Liver (tissue), 9 donors: ENCODE results near the gene KIRREL3. TPM values are rescaled to one million over a fixed set of nuclear protein-coding genes. Genes with fewer than 3 reads are reported as not detected.

ENCODE experiments used
- DNase-seq: peaks from one replicate; pipeline ENCODE4 v3.0.0-alpha.2; 2017; ENCODE audit warnings: low spot score
- H3K27ac ChIP-seq, 2 donors: one replicate each; pipeline ENCODE4 v1.7.0; 2013; ENCODE audit warnings: inconsistent platforms in 2 of 2, low read length in 2 of 2, control low read depth in 1 of 2, low read depth in 1 of 2, mild to moderate bottlenecking in 1 of 2
- H3K27me3 ChIP-seq, 4 donors: one replicate each; pipeline versions ENCODE4 v1.6.1 to v1.7.0; 2013; ENCODE audit warnings: low read length in 3 of 4, inconsistent platforms in 1 of 4, mild to moderate bottlenecking in 1 of 4, moderate library complexity in 1 of 4; ENCODE audit not compliant: control insufficient read depth in 4 of 4, insufficient read depth in 4 of 4
- H3K36me3 ChIP-seq, 4 donors: one replicate each; pipeline versions ENCODE4 v1.6.1 to v1.7.0; 2013; ENCODE audit warnings: low read length in 3 of 4, mild to moderate bottlenecking in 3 of 4, low read depth in 1 of 4, moderate library complexity in 1 of 4; ENCODE audit not compliant: control insufficient read depth in 4 of 4, insufficient read depth in 3 of 4
- H3K4me1 ChIP-seq, 4 donors: one replicate each; pipeline versions ENCODE4 v1.6.1 to v1.7.0; 2013; ENCODE audit warnings: low read length in 3 of 4, mild to moderate bottlenecking in 3 of 4, moderate library complexity in 1 of 4; ENCODE audit not compliant: control insufficient read depth in 4 of 4, insufficient read depth in 4 of 4
- H3K4me3 ChIP-seq, 3 donors: one replicate each; pipeline versions ENCODE4 v1.6.1 to v1.7.0; 2013; ENCODE audit warnings: low read length in 3 of 3, control low read depth in 1 of 3, low read depth in 1 of 3, mild to moderate bottlenecking in 1 of 3
- H3K9ac ChIP-seq, 2 donors: one replicate each; pipeline ENCODE4 v1.7.0; 2013; ENCODE audit warnings: low read length in 2 of 2, mild to moderate bottlenecking in 2 of 2, moderate library complexity in 2 of 2, control low read depth in 1 of 2, low read depth in 1 of 2
- H3K9me3 ChIP-seq, 4 donors: one replicate each; pipeline versions ENCODE4 v1.6.1 to v1.7.0; 2013; ENCODE audit warnings: low read length in 3 of 4; ENCODE audit not compliant: control insufficient read depth in 4 of 4
- CTCF ChIP-seq: fragments of 150-350 bp; IDR thresholded peaks from 2 replicates; pipeline ENCODE4 v1.5.1; 2017; ENCODE audit warnings: improper control_type of control experiment, low read depth, low read length; ENCODE audit not compliant: missing input control
- EGR1 ChIP-seq, 2 donors: IDR thresholded peaks; 2 replicates each; pipeline ENCODE4 v1.6.1; 2016 to 2018; ENCODE audit warnings: antibody characterized with exemption in 2 of 2, low read depth in 2 of 2
- FOXA1 ChIP-seq: IDR thresholded peaks from 2 replicates; pipeline ENCODE4 v1.6.1; 2016; ENCODE audit warnings: antibody characterized with exemption
- GABPA ChIP-seq, 2 donors: IDR thresholded peaks in 1 of 2; conservative IDR thresholded peaks in 1 of 2; 2 replicates each; pipeline ENCODE4 v1.6.1; 2016; ENCODE audit warnings: antibody characterized with exemption in 2 of 2, mild to moderate bottlenecking in 1 of 2, moderate library complexity in 1 of 2
- HNF4A ChIP-seq, 2 donors: conservative IDR thresholded peaks; 2 replicates each; pipeline ENCODE4 v1.6.1; 2016; ENCODE audit warnings: antibody characterized with exemption in 2 of 2, mild to moderate bottlenecking in 2 of 2
- HNF4G ChIP-seq: IDR thresholded peaks from 2 replicates; pipeline ENCODE4 v1.6.1; 2016; ENCODE audit warnings: antibody characterized with exemption
- NR2F2 ChIP-seq: IDR thresholded peaks from 2 replicates; pipeline ENCODE4 v1.6.1; 2016; ENCODE audit warnings: antibody characterized with exemption
- RAD21 ChIP-seq, 2 donors: IDR thresholded peaks; 2 replicates each; pipeline ENCODE4 v1.6.1; 2016; ENCODE audit warnings: antibody characterized with exemption in 2 of 2, mild to moderate bottlenecking in 2 of 2
- REST ChIP-seq: IDR thresholded peaks from 2 replicates; pipeline ENCODE4 v1.6.1; 2016; ENCODE audit warnings: antibody characterized with exemption, mild to moderate bottlenecking
- RXRA ChIP-seq, 2 donors: IDR thresholded peaks; 2 replicates each; pipeline ENCODE4 v1.6.1; 2017 to 2018; ENCODE audit warnings: antibody characterized with exemption in 2 of 2, mild to moderate bottlenecking in 1 of 2
- SP1 ChIP-seq: IDR thresholded peaks from 2 replicates; pipeline ENCODE4 v1.6.1; 2018; ENCODE audit warnings: antibody characterized with exemption, mild to moderate bottlenecking
- TAF1 ChIP-seq: conservative IDR thresholded peaks from 2 replicates; pipeline ENCODE4 v1.6.1; 2016; ENCODE audit warnings: antibody characterized with exemption, mild to moderate bottlenecking
- WGBS: extraction: QIAGEN DNeasy Blood & Tissue Kit; methylation state at CpG from one replicate; pipeline ENCODE4 v1.1.7; 2013; 5-methylcytosine and 5-hydroxymethylcytosine counted together
- polyA plus RNA-seq, 2 donors: library from polyadenylated mRNA; stranded (reverse) in 1 of 2; unstranded in 1 of 2; fragments of 200-250 nt in 1 of 2; fragments of >200 nt in 1 of 2; fragmentation: Nextera tagmentation in 1 of 2; extraction: Ambion mirVana in 1 of 2; gene quantifications; one replicate each; pipeline versions ENCODE4 v1.2.1 to v1.2.3, GENCODE V29; 2013 to 2015
- total RNA-seq, 2 donors: library from RNA; depleted of rRNA; stranded (reverse); fragments of >200 nt; gene quantifications; one replicate each; pipeline ENCODE4 v1.2.3, GENCODE V29; 2014
- TF ChIP-seq, protein P1 (sequence below): IDR thresholded peaks from 2 replicates; pipeline ENCODE4 v1.6.1; 2016; ENCODE audit warnings: antibody characterized with exemption
- TF ChIP-seq, protein P2 (sequence below): IDR thresholded peaks from 2 replicates; pipeline ENCODE4 v1.6.1; 2016; ENCODE audit warnings: antibody characterized with exemption
- donor health status: healthy.
- donor health status: healthy.
- donor health status: healthy.
- donor health status: healthy.
- donor health status: healthy.

The KIRREL3 gene
- total and polyA plus RNA-seq, 4 donors, result 0.03 to 0.29 (median 0.08) TPM; not detected in 1

- H3K9ac ChIP-seq, result no peak overlapping the region
- H3K9me3 ChIP-seq, result no peaks in the 10 kb centered on the region
- no peaks in the 10 kb centered on the region for H3K27me3 ChIP-seq
- H3K27ac ChIP-seq, result no peak overlapping the region
- no peak overlapping the region for H3K4me3 ChIP-seq
- no peaks in the 10 kb centered on the region for H3K36me3 ChIP-seq
- DNase-seq, result no peak
- WGBS, result 84% methylated on average over 3 of the region's 3 CpGs
- no peak for TF ChIP-seq SP1
- TF ChIP-seq HNF4A (conservative IDR thresholded peaks at IDR 0.05), result no peak
- TF ChIP-seq, protein P1, sequence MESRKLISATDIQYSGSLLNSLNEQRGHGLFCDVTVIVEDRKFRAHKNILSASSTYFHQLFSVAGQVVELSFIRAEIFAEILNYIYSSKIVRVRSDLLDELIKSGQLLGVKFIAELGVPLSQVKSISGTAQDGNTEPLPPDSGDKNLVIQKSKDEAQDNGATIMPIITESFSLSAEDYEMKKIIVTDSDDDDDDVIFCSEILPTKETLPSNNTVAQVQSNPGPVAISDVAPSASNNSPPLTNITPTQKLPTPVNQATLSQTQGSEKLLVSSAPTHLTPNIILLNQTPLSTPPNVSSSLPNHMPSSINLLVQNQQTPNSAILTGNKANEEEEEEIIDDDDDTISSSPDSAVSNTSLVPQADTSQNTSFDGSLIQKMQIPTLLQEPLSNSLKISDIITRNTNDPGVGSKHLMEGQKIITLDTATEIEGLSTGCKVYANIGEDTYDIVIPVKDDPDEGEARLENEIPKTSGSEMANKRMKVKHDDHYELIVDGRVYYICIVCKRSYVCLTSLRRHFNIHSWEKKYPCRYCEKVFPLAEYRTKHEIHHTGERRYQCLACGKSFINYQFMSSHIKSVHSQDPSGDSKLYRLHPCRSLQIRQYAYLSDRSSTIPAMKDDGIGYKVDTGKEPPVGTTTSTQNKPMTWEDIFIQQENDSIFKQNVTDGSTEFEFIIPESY, result no peak
- TF ChIP-seq CTCF, result no peak
- no peak for TF ChIP-seq HNF4G
- H3K4me1 ChIP-seq, result no peaks in the 10 kb centered on the region
Measured at GRCh38 chr11:126596474-126596873, 404.1 kb downstream of the KIRREL3 start.

- H3K4me3 ChIP-seq, result no peak overlapping the region
- DNase-seq, result no peak
- H3K27me3 ChIP-seq, result no peaks in the 10 kb centered on the region
- no peaks in the 10 kb centered on the region for H3K4me1 ChIP-seq
- no peak overlapping the region for H3K27ac ChIP-seq
- TF ChIP-seq GABPA (IDR thresholded peaks at IDR 0.05 in 1 of 2, conservative IDR thresholded peaks at IDR 0.05 in 1 of 2), result no peak
- TF ChIP-seq FOXA1, result no peak
- no peak for TF ChIP-seq CTCF
- TF ChIP-seq REST, result no peak
- TF ChIP-seq, protein P2, sequence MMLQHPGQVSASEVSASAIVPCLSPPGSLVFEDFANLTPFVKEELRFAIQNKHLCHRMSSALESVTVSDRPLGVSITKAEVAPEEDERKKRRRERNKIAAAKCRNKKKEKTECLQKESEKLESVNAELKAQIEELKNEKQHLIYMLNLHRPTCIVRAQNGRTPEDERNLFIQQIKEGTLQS, result no peak
- TF ChIP-seq NR2F2, result no peak
- TF ChIP-seq, protein P1, result no peak
- TF ChIP-seq RXRA (IDR thresholded peaks at IDR 0.05), result no peak
- no peak for TF ChIP-seq HNF4A (conservative IDR thresholded peaks at IDR 0.05)
- no peak for TF ChIP-seq EGR1 (IDR thresholded peaks at IDR 0.05; ENCODE audit: low read depth in 2 of 2)
- TF ChIP-seq SP1, result no peak
- no peak for TF ChIP-seq TAF1
- no peak for TF ChIP-seq RAD21 (IDR thresholded peaks at IDR 0.05)
- 87% methylated on average over 3 of the region's 3 CpGs for WGBS
- H3K9ac ChIP-seq, result no peak overlapping the region
- H3K36me3 ChIP-seq, result no peaks in the 10 kb centered on the region
- no peaks in the 10 kb centered on the region for H3K9me3 ChIP-seq
Measured at GRCh38 chr11:126595560-126595959, 405.0 kb downstream of the KIRREL3 start.
